Left ventricle myocardium inferior (tissue), 1 donor: ENCODE results near the gene MUC4. TPM values are rescaled to one million over a fixed set of nuclear protein-coding genes. Genes with fewer than 3 reads are reported as not detected.

ENCODE experiments used
- DNase-seq: peaks from one replicate; pipeline ENCODE4 v3.0.0-alpha.2; 2020
- H3K27ac ChIP-seq: fragments of 200-600 bp; replicated peaks from 2 replicates; pipeline ENCODE4 v1.8.0; 2021
- H3K27me3 ChIP-seq: fragments of 200-600 bp; 2 replicates; pipeline ENCODE4 v1.8.0; 2021; ENCODE audit warnings: low read depth
- H3K36me3 ChIP-seq: fragments of 200-600 bp; 2 replicates; pipeline ENCODE4 v1.8.0; 2021
- H3K4me1 ChIP-seq: fragments of 200-600 bp; 2 replicates; pipeline ENCODE4 v1.8.0; 2021
- H3K4me3 ChIP-seq: fragments of 200-600 bp; 2 replicates; pipeline ENCODE4 v1.8.0; 2021; ENCODE audit warnings: mild to moderate bottlenecking, moderate library complexity
- H3K9me3 ChIP-seq: fragments of 200-600 bp; replicated peaks from 2 replicates; pipeline ENCODE4 v1.8.0; 2021
- CTCF ChIP-seq: fragments of 200-600 bp; IDR thresholded peaks from 2 replicates; pipeline ENCODE4 v1.8.0; 2021; ENCODE audit warnings: antibody characterized with exemption, mild to moderate bottlenecking, borderline replicate concordance
- intact Hi-C: fragments of 100-400 bp; cut with micrococcal nuclease; formaldehyde crosslinking; loops from one replicate; pipeline ENCODE4 v1.11.0; 2022
- total RNA-seq: library from RNA; stranded (reverse); fragmentation: NEBNext Ultra II Directional; extraction: Animal tissue kit (Norgen Biotek cat#: 25700); gene quantifications from one replicate; pipeline ENCODE4 v1.2.1, GENCODE V29; 2021
- donor health status: DM: no; HTN: yes; CAD: no; lungs with severe emphysema.

The MUC4 gene
- total RNA-seq, 1 donor from 2014 or later: 0.11 TPM

DNA sequence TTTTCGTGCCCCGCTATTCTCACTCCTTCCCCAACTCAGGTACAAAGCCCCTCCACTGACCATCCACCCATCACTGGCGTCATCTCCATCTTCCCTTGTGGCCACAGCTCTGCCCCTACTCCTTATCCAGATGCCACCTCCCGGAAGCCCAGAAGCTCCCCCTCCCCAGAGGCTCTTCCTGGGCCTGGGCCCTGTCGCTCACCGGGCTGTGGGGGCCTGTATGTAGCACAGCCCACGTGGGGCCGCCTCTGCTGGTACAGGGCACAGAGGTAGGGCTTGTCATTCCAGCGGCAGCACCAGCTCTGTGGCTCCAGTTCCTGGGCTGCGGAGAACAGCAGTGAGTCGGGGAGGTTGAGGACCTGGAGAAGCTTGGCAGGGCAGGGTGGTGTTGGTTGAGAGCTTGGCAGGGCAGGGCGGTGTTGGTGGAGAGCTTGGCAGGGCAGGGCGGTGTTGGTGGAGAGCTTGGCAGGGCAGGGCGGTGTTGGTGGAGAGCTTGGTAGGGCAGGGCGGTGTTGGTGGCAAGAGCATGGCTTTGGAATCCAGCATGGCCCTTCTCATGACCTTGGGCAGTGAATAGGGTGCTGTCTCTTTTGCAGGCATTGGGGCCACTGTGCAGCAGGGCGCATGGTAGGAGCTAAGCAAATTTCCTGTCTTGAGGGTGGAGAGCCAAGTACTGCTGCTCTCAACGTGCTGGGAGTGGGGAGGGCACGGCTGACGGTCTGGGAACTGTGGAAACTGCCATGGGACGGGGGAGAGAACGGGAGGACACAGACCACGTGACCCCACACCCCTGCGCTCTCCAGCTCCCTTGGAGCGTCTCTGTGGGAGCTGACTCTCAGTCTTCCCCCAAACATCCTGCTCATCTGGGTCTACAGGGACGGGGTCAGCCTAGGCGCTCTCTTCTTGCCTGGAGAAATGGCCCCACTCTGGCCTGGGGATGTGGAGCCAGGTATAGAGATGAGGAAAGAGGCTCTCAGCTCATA, 47.6 kb downstream of the MUC4 start:
- TF ChIP-seq CTCF: no peak
- Histone ChIP-seq H3K4me3 (no peak overlapping the region), H3K9me3 (no peaks in the 10 kb centered on the region), H3K4me1 (peaks cover 6% of the 10 kb centered on the region), H3K36me3 (no peaks in the 10 kb centered on the region), H3K27ac (no peak overlapping the region), H3K27me3 (peaks cover 78% of the 10 kb centered on the region)
- no peak for DNase-seq
- intact Hi-C loops: no loop called here

- Histone ChIP-seq H3K36me3 (no peaks in the 10 kb centered on the region), H3K4me1 (peaks cover 6% of the 10 kb centered on the region), H3K27ac (no peak overlapping the region), H3K27me3 (peaks cover 86% of the 10 kb centered on the region), H3K9me3 (no peaks in the 10 kb centered on the region), H3K4me3 (no peak overlapping the region)
- intact Hi-C loops: no loop called here
- TF ChIP-seq CTCF: no peak
- no peak for DNase-seq
Observed at GRCh38 chr3:195763076-195763830, 48.5 kb downstream of the MUC4 start.

DNA sequence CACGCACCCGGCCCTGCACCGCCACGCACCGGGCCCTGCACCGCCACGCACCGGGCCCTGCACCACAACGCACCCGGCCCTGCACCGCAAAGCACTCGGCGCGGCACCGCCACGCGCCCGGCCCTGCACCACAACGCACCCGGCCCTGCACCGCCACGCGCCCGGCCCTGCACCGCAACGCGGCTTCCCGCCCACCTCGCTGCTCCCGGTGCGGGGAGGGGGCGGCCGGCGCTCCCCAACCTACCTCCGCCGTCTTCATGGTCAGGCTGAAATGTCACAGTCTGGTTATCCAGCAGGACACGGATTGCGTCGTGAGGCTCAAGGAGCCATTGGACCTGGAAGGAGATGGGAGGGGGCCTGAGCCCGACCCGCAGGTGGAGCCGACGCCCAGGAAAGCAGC, 49.1 kb downstream of the MUC4 start:
- H3K4me3 ChIP-seq: no peak overlapping the region
- no peaks in the 10 kb centered on the region for H3K36me3 ChIP-seq
- no peak overlapping the region for H3K27ac ChIP-seq
- peaks cover 11% of the 10 kb centered on the region for H3K4me1 ChIP-seq
- no peak for DNase-seq
- intact Hi-C loops: no loop called here
- no peak for TF ChIP-seq CTCF
- peaks cover 93% of the 10 kb centered on the region for H3K27me3 ChIP-seq
- no peaks in the 10 kb centered on the region for H3K9me3 ChIP-seq

GRCh38 chr3:195762249-195762585, 49.5 kb downstream of the MUC4 start:
- TF ChIP-seq CTCF: no peak
- H3K27me3 ChIP-seq: peaks cover 97% of the 10 kb centered on the region
- peaks cover 15% of the 10 kb centered on the region for H3K4me1 ChIP-seq
- H3K4me3 ChIP-seq: no peak overlapping the region
- no peak overlapping the region for H3K27ac ChIP-seq
- H3K9me3 ChIP-seq: no peaks in the 10 kb centered on the region
- DNase-seq: no peak
- no peaks in the 10 kb centered on the region for H3K36me3 ChIP-seq
- intact Hi-C loops: no loop called here

DNA sequence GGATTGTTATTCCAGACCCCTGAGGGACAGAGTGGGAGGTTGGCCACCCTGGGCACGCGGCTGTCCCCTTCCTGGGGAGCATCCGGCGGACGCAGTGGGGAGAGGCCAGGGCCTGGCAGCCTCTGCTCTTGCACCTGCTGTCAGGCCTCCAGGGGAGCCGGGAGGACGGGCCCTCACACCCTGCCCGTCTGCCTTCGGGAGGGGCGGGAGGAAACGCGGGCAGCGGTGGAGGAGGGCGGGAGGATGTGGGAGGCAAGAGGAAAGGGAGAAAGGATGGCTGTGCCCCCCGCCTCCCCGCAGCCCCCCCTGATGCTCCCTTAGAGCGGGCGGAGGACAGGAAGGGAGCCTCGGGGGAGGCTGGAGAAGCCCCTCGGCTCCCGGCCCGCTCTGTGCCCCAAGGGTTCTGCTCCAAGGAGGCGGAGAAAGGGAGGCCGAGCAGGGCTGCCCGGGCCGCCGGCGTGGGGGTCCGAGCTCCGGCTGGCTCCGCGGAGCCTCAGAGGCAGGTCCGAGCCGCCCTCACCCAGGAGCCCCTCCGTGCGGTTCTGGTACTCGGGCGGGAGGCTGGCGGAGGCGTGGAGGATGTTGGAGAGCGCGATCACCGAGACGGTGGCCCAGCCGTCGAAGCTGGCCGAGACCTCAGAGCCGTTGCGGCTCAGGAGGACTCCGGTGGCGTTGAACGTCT, 50.0 kb downstream of the MUC4 start:
- H3K9me3 ChIP-seq: no peaks in the 10 kb centered on the region
- H3K36me3 ChIP-seq: no peaks in the 10 kb centered on the region
- peaks cover 100% of the 10 kb centered on the region for H3K27me3 ChIP-seq

More for the DNA sequence above, 50.0 kb downstream of the MUC4 start:
- Histone ChIP-seq H3K27ac (no peak overlapping the region), H3K4me1 (peaks cover 19% of the 10 kb centered on the region), H3K4me3 (no peak overlapping the region)
- intact Hi-C loops: no loop called here
- no peak for DNase-seq
- no peak for TF ChIP-seq CTCF
